Left renal cortex interstitium (tissue), 4 donors: ENCODE measurements around the gene MFAP4. TPM values are rescaled to one million over a fixed set of nuclear protein-coding genes. Genes with fewer than 3 reads are reported as not detected.

Experiments used
- DNase-seq, 4 donors: peaks; one replicate each; pipeline ENCODE4 v3.0.0-alpha.2; 2013; ENCODE audit warnings: low read depth in 4 of 4, low spot score in 2 of 4, missing footprints in 1 of 4
- polyA plus RNA-seq, 4 donors: library from polyadenylated mRNA; unstranded; fragments of 120-200 nt; gene quantifications; one replicate each; pipeline ENCODE4 v1.2.1, GENCODE V29; 2013; ENCODE audit not compliant: insufficient read length in 4 of 4

MFAP4 gene
- 100 to 1,000 TPM; 147 to 349 (median 244) TPM for polyA plus RNA-seq

- peak; percentile 64 to 81 (median 76) for DNase-seq
These were observed at the start of gene MFAP4 for GRCh38 chr17:19386974-19387920. TSS of gene MFAP4 (minus strand) at chr17:19387190. CDS start at chr17:19387155, 35 bp downstream.

- no peak for DNase-seq
These were observed 46.8 kb upstream of the MFAP4 start for GRCh38 chr17:19433727-19434340.

GRCh38 chr17:19433255-19433654, 46.3 kb upstream of the MFAP4 start:
- no peak for DNase-seq

DNA sequence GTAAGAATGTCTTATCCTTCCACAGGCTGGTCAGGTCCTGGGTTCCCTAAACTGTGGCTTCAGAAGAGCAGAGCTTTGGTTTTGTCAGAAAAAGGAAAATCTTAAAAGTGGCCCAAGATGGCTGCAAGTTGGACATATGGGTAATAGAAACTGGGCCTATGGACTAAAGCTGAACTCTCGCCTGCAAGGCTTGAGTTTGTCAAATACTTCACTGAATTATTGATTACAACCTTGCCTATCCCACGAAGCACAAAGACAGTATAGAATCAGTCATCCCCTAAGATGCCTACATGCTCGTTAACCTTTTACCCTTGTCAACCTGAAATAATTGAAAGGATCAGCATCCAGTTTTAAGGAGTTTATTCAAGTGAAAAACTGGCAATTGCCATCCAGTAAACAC, 44.7 kb upstream of the MFAP4 start:
- DNase-seq: no peak

GRCh38 chr17:19426631-19427030, 39.6 kb upstream of the MFAP4 start:
- DNase-seq: no peak

GRCh38 chr17:19424934-19425868, 38.2 kb upstream of the MFAP4 start:
- DNase-seq: peak in 1 of 4 donors; percentile 28

GRCh38 chr17:19421926-19422325, 34.9 kb upstream of the MFAP4 start:
- no peak for DNase-seq

- no peak for DNase-seq
These were observed 34.2 kb upstream of the MFAP4 start for GRCh38 chr17:19421219-19421618.

DNA sequence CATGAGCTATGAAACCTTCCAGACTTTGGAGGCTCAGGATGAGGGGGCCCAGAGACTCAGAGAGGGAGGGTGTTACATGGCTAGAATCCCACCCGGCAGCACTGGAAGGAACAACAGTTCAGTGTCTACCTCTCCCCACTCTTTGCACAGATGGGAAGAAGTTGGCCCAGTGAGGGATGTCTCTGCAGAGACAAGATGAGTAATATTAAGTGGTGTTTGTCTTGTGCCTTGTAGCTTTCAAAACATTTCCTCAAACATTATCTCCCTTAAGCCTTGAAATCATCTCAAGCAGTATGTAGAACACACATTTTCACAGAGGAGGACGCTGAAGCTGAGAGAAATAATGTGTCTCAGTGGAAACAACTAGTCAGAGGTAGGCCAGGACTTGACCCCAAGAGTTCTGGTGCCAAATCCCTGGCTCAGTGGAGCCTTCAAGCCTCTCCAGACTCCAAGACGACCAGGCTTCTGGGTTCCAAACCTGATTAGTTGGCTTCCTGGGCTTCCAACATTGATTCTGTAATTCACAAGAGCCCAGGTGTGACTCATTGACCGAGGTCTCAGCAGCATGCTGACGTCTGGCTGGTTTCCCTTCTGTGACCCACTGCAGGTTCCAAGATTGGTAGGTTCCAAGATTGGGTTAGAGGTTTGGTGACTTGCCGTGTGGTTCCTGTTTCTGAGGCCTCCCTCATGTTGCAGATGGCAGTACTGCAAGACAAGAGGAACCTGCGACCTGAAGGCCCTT, 31.4 kb upstream of the MFAP4 start:
- DNase-seq: no peak

GRCh38 chr17:19417611-19418010, 30.6 kb upstream of the MFAP4 start:
- DNase-seq: no peak

DNA sequence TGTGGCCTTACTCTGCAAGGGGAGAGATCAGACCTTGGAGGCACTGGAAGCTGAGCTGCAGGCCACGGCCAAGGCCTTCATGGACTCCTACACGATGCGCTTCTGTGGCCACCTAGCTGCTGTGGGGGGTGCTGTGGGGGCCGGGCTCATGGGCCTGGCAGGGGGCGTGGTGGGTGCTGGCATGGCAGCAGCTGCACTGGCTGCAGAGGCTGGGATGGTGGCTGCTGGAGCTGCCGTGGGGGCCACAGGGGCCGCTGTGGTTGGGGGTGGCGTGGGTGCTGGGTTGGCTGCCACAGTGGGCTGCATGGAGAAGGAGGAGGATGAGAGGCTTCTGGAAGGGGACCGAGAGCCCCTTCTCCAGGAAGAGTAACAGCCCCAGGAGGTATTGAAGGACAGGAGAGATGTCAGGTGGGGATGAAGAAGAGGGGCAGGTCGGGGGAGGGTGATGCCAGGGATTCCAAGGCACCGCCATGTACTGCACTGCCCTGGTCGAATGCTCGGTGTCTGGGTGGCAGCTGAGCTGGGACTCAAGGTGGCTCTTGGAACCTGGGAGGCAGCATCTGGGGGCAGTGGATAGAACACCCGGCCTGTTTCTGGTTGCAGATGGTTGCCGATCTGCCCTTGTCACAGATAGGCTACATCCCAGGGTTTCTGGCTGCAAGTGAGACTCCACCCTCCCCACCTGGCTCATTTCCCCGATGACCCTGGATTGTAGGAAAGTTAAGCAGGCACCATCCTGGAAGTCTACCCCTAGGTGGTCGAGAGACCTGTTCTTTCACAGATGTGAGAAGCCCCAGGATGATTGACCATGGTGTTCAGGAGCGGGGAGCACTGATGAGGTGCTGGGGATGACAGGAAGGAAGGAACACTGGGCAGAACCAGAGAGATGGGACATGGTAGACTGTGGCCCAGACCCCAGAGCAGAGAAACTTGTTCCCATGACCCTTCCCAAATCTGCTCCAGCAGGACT, 29.1 kb upstream of the MFAP4 start:
- no peak for DNase-seq

GRCh38 chr17:19415311-19415710, 28.3 kb upstream of the MFAP4 start:
- no peak for DNase-seq

DNA sequence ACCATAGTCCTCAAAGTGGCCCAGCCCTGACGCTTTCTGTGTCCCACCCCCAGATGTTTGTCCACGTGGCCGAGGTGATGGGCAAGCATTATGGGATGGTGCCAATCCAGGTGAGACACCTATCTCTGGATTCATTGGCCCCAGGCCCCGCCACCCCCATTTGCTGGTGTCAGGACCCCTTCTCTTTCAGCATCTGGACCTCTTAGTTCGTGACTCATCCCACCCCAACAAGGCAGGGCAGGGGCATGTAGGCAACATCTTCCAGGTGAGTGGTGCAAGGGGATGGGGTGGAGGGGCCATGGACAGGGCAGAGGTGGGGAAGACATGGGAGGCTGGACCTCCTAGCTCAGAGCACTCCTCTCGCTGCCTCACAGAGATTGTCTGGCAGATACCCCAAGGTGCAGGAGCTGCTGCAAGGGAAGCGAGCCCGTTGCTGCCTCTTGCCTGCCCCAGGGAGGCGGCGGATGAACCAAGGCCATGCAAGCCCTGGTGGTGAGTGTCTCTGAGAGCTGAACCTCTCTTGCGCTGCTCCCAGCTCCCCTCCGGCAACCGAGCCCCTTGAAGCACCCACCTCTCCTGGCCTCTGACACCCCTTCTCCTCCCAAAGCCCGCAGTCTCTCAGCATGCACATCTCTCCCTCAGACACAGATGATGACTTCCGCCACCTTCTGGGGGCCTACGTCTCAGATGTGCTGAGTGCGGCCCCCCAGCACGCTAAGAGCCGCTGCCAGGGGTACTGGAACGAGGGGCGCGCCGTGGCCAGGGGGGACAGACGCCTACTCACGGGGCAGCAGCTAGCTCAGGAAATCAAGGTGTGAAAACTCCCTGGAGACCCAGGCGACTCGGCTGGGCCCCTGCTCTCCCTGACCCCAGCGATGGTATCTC, 27.6 kb upstream of the MFAP4 start:
- no peak for DNase-seq

DNA sequence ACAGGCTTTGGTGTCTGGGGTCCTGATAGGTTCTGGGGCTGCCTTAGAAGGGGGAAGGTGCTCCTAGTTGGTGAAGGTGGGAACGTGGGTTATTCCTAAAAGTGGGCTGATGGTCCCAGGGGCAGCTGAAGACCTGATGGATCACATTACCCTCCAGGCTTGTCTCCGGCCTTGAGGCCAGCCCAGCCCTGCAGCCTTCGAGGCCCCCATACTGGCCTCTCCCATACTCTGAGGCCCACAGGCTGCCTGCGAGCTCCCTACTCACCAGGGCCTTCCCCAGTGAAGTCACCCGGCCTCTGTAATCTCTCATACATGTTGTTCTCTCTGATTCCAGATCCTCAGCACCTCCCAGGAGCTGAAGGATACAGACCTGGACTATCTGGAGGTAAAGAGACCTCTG, 26.8 kb upstream of the MFAP4 start:
- DNase-seq: no peak

DNA sequence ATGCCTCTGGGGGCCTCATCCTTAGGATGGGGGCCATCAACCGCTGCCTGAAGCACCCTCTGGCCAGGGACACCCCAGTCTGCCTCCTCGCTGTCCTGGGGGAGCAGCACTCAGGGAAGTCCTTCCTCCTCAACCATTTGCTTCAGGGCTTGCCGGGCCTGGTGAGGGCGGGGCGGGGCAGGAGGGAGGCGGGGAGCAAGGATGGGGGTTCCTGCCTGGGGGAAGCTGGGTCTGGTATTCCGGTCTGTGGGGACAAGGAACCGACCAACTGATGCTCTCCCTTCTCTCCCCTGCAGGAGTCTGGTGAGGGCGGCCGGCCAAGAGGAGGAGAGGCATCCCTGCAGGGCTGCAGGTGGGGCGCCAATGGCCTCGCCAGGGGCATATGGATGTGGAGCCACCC, 26.0 kb upstream of the MFAP4 start:
- no peak for DNase-seq

- DNase-seq: no peak
These were observed 25.5 kb upstream of the MFAP4 start for GRCh38 chr17:19412510-19412909.

- no peak for DNase-seq
These were observed 24.6 kb upstream of the MFAP4 start for GRCh38 chr17:19411631-19412030.
